Endothelial cell of umbilical vein (primary cell): ENCODE data around the gene SLC13A5.

Source experiments
- CTCF ChIP-seq, 2 donors: IDR thresholded peaks; 1 replicate in 1 of 2; 2 replicates in 1 of 2; pipeline ENCODE4 v1.5.1; 2011; ENCODE audit warnings: low read length in 2 of 2, mild to moderate bottlenecking in 2 of 2, moderate library complexity in 2 of 2, control low read depth in 1 of 2, inconsistent platforms in 1 of 2, low read depth in 1 of 2; ENCODE audit not compliant: insufficient read depth in 1 of 2; ENCODE audit errors: extremely low read depth in 1 of 2
- EZH2 ChIP-seq: IDR thresholded peaks from 2 replicates; pipeline ENCODE4 v1.6.1; 2012; ENCODE audit warnings: borderline replicate concordance, low read depth, mild to moderate bottlenecking, moderate library complexity, low read length, inconsistent platforms; ENCODE audit not compliant: severe bottlenecking
- FOS ChIP-seq: IDR thresholded peaks from 2 replicates; pipeline ENCODE4 v1.6.1; 2011; ENCODE audit warnings: mild to moderate bottlenecking, low read length, moderate library complexity, borderline replicate concordance; ENCODE audit not compliant: insufficient read depth
- JUN ChIP-seq: IDR thresholded peaks from 2 replicates; pipeline ENCODE4 v1.6.1; 2011; ENCODE audit warnings: borderline replicate concordance, low read depth; ENCODE audit not compliant: insufficient read length, insufficient read depth
- MAX ChIP-seq: IDR thresholded peaks from 2 replicates; pipeline ENCODE4 v1.6.1; 2011; ENCODE audit not compliant: insufficient read depth, insufficient read length
- POLR2A ChIP-seq: IDR thresholded peaks from 2 replicates; pipeline ENCODE4 v1.6.1; 2012; ENCODE audit warnings: low read depth, mild to moderate bottlenecking, control low read depth, low read length
- POLR2AphosphoS5 ChIP-seq: IDR thresholded peaks from 2 replicates; pipeline ENCODE4 v1.6.1; 2012; ENCODE audit warnings: low read depth, mild to moderate bottlenecking, control low read depth, low read length, moderate library complexity; ENCODE audit not compliant: insufficient read depth

GRCh38 chr17:6753546-6753945 is 40.4 kb upstream of the SLC13A5 start:
- TF ChIP-seq CTCF (IDR thresholded peaks at IDR 0.05; ENCODE audit: extremely low read depth in 1 of 2, insufficient read depth in 1 of 2, low read depth in 1 of 2, low read length in 2 of 2) (no peak), POLR2AphosphoS5 (no peak), FOS (no peak), JUN (no peak), EZH2 (no peak), MAX (no peak), POLR2A (no peak)
